Measurements from ENCODE around the gene ZNF428. TPM values are rescaled to one million over a fixed set of nuclear protein-coding genes. Genes with fewer than 3 reads are reported as not detected.
A peak's percentile ranks its signal among the peaks of the same experiment; 100 is the strongest.
"Not testable (repeated sequence)": the region's sequence is repeated elsewhere in the genome, so short reads cannot be mapped to it uniquely, and the experiment has no call there.

ZNF428 gene
- total RNA-seq, 2 experiments from 2014 or later, result 29.9 to 31.5 TPM

- peaks cover 15% of the 10 kb centered on the region for H3K36me3 Mint-ChIP-seq (ENCODE audit: low read depth)
- no peaks in the 10 kb centered on the region for H3K9me3 Mint-ChIP-seq (ENCODE audit: insufficient read depth)
- no peak for DNase-seq
- no peaks in the 10 kb centered on the region for H3K27me3 Mint-ChIP-seq (ENCODE audit: low read depth)
- no peak for ATAC-seq
- POLR2A ChIA-PET, result no interaction called here
- H3K4me1 Mint-ChIP-seq (ENCODE audit: low read depth), result no peaks in the 10 kb centered on the region
- CTCF ChIA-PET, result no interaction called here
- no peak overlapping the region for H3K27ac Mint-ChIP-seq
- no peak overlapping the region for H3K4me3 Mint-ChIP-seq
Observed at GRCh38 chr19:43612374-43612773, 7.1 kb downstream of the ZNF428 start.

GRCh38 chr19:43611788-43612187 is 7.6 kb downstream of the ZNF428 start, which contains the start of gene SRRM5:
TSS of gene SRRM5 (plus strand) at chr19:43612088. CDS start at chr19:43612122, 34 bp downstream.
- POLR2A ChIA-PET, result no interaction called here
- no peak for DNase-seq
- CTCF ChIA-PET, result no interaction called here
- Mint-ChIP-seq H3K27me3 (ENCODE audit: low read depth) (no peaks in the 10 kb centered on the region), H3K9me3 (ENCODE audit: insufficient read depth) (no peaks in the 10 kb centered on the region), H3K27ac (peak within 1 kb of the TSS; percentile 52), H3K4me1 (ENCODE audit: low read depth) (peaks cover 5% of the 10 kb centered on the region), H3K36me3 (ENCODE audit: low read depth) (peaks cover 17% of the 10 kb centered on the region), H3K4me3 (no peak within 1 kb of the TSS)
- ATAC-seq, result no peak

GRCh38 chr19:43610493-43610892 is 8.9 kb downstream of the ZNF428 start:
- Mint-ChIP-seq H3K9me3 (ENCODE audit: insufficient read depth) (no peaks in the 10 kb centered on the region), H3K36me3 (ENCODE audit: low read depth) (peaks cover 17% of the 10 kb centered on the region), H3K27ac (peak overlapping the region; percentile 52), H3K4me3 (no peak overlapping the region), H3K27me3 (ENCODE audit: low read depth) (no peaks in the 10 kb centered on the region), H3K4me1 (ENCODE audit: low read depth) (peaks cover 5% of the 10 kb centered on the region)
- ATAC-seq (no peak), DNase-seq (no peak)
- CTCF ChIA-PET, result no interaction called here
- POLR2A ChIA-PET, result no interaction called here

- DNase-seq (no peak), ATAC-seq (no peak)
- Mint-ChIP-seq H3K36me3 (ENCODE audit: low read depth) (peaks cover 17% of the 10 kb centered on the region), H3K27ac (no peak overlapping the region), H3K27me3 (ENCODE audit: low read depth) (no peaks in the 10 kb centered on the region), H3K4me3 (no peak overlapping the region), H3K9me3 (ENCODE audit: insufficient read depth) (no peaks in the 10 kb centered on the region), H3K4me1 (ENCODE audit: low read depth) (peaks cover 5% of the 10 kb centered on the region)
- ChIA-PET POLR2A (no interaction called here), CTCF (no interaction called here)
Observed at GRCh38 chr19:43609872-43610271, 9.6 kb downstream of the ZNF428 start.

DNA sequence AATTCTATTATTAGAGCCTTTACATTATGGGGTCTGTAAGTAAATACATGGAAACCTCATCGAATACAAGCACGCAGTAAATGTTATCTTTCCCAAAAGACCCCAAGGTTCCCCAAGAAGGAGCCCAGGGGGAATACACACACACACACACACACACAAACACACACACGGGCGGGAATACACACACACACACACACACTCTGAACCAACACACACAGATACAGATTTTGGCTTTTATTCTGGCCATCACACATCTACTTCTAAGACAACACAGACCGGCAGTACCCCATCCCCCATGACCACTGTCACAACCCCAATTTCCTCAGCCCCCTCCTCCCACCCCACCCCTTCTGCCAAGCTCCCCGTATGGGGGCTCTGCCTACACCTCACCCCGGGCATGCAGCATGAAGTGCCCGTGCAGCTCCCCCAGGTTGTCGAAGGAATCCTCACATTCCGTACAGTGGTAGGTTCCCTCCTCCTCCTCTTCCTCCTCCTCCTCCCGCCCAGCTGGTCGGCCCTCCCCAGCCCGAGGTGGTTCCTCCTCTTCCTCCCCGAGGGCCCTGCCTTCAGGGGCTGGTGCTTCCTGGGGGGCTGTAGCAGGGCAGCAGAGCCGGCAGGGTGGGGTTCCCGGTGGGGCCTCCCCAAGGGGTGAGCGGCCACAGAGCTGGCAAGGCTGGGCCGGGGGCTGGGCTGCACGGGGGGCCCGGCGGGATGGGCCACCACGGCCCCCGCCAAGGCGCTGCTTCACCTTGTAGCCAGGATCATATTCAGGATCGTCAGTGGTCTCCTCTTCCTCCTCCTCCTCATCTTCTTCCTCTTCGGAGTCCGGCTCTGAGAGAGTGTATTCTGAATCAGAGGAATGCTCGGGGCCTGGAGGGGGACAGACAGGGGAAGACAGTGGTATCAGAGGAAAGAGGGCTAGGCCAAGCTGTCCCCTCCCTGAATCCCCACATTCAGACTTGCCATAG is 11.9 kb downstream of the ZNF428 start:
- Mint-ChIP-seq H3K4me1 (ENCODE audit: low read depth) (peaks cover 9% of the 10 kb centered on the region), H3K27me3 (ENCODE audit: low read depth) (no peaks in the 10 kb centered on the region), H3K36me3 (ENCODE audit: low read depth) (peaks cover 16% of the 10 kb centered on the region), H3K4me3 (no peak overlapping the region), H3K9me3 (ENCODE audit: insufficient read depth) (no peaks in the 10 kb centered on the region), H3K27ac (peak overlapping the region; percentile 60)
- POLR2A ChIA-PET, result interaction anchor here (2.3 kb wide), 1 partner anchor 10 kb away, joined by 6 read pairs; no protein-coding TSS in a partner anchor
- ATAC-seq, result no peak
- DNase-seq, result no peak
- CTCF ChIA-PET, result interaction anchor here (1.4 to 1.5 kb wide), 2 partner anchors 13 to 159 kb away, joined by 4 read pairs; no protein-coding TSS in a partner anchor

DNA sequence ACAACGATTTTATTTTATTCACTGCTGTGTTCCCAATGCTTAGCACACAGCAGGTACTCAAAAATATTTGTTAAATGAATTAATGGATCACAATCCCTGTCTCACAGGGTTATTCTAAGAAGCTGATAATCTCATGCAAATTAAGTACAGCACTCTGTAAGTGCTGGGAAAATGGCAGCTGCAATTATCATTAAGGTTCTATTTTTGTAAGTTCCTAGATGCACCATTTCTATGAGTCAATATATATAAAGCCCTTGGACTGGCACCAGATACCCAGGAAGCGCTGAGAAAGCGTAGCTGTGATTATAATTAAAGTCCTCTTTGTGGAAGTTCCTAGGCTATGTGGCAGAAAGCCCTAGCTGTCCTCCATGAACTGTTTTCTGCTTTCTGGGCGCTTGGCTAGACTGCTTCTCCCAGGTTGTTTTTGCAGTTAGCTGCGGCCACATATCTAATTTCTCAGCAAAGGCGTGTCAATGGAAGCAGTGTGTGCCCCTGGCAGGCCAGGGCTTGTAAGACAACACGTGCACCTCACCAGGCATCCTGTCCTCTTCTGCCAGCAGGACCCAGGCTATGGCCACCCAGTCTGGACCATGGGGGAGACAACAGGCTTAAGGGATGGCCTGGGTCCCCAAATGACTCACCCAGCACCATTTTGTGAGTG is 12.7 kb downstream of the ZNF428 start:
- H3K9me3 Mint-ChIP-seq (ENCODE audit: insufficient read depth), result no peaks in the 10 kb centered on the region
- ChIA-PET CTCF (interaction anchor here (1.4 to 1.7 kb wide), 4 partner anchors 10 to 160 kb away, joined by 4 to 6 read pairs (median 4); partner anchors contain the start of gene ZNF576), POLR2A (interaction anchor here (2.3 kb wide), 1 partner anchor 9 kb away, joined by 6 read pairs; no protein-coding TSS in a partner anchor)
- H3K27ac Mint-ChIP-seq, result peak overlapping the region; percentile 60
- no peak for DNase-seq
- H3K36me3 Mint-ChIP-seq (ENCODE audit: low read depth), result peaks cover 11% of the 10 kb centered on the region
- peaks cover 9% of the 10 kb centered on the region for H3K4me1 Mint-ChIP-seq (ENCODE audit: low read depth)
- ATAC-seq, result no peak
- no peak overlapping the region for H3K4me3 Mint-ChIP-seq
- no peaks in the 10 kb centered on the region for H3K27me3 Mint-ChIP-seq (ENCODE audit: low read depth)

- CTCF ChIA-PET, result interaction anchor here (1.4 to 1.7 kb wide), 4 partner anchors 9 to 160 kb away, joined by 4 to 6 read pairs (median 4); partner anchors contain the start of gene ZNF576
- Mint-ChIP-seq H3K36me3 (ENCODE audit: low read depth) (peaks cover 15% of the 10 kb centered on the region), H3K27ac (no peak overlapping the region), H3K4me3 (no peak overlapping the region), H3K27me3 (ENCODE audit: low read depth) (no peaks in the 10 kb centered on the region), H3K9me3 (ENCODE audit: insufficient read depth) (no peaks in the 10 kb centered on the region), H3K4me1 (ENCODE audit: low read depth) (peaks cover 9% of the 10 kb centered on the region)
- ATAC-seq (no peak), DNase-seq (no peak)
- POLR2A ChIA-PET, result interaction anchor here (2.3 kb wide), 1 partner anchor 9 kb away, joined by 6 read pairs; no protein-coding TSS in a partner anchor
Observed at GRCh38 chr19:43605875-43606568, 13.4 kb downstream of the ZNF428 start.

GRCh38 chr19:43600326-43600725 is 19.1 kb downstream of the ZNF428 start:
- POLR2A ChIA-PET, result interaction anchor here (0.9 kb wide), 1 partner anchor 25 kb away, joined by 4 read pairs; the partner anchor contains the start of gene XRCC1
- not testable (repeated sequence) for H3K4me3 Mint-ChIP-seq; H3K27ac Mint-ChIP-seq; H3K9me3 Mint-ChIP-seq (ENCODE audit: insufficient read depth); H3K27me3 Mint-ChIP-seq (ENCODE audit: low read depth); ATAC-seq; DNase-seq
- Mint-ChIP-seq H3K36me3 (ENCODE audit: low read depth) (peaks cover 22% of the 10 kb centered on the region), H3K4me1 (ENCODE audit: low read depth) (peaks cover 32% of the 10 kb centered on the region)
- CTCF ChIA-PET, result interaction anchor here (1.5 kb wide), 1 partner anchor 45 kb away, joined by 10 read pairs; no protein-coding TSS in a partner anchor

- Mint-ChIP-seq H3K27ac (no peak overlapping the region), H3K4me1 (ENCODE audit: low read depth) (peaks cover 33% of the 10 kb centered on the region), H3K36me3 (ENCODE audit: low read depth) (peaks cover 22% of the 10 kb centered on the region), H3K27me3 (ENCODE audit: low read depth) (no peaks in the 10 kb centered on the region), H3K4me3 (no peak overlapping the region), H3K9me3 (ENCODE audit: insufficient read depth) (no peaks in the 10 kb centered on the region)
- ChIA-PET POLR2A (interaction anchor here (0.9 kb wide), 1 partner anchor 25 kb away, joined by 4 read pairs; the partner anchor contains the start of gene XRCC1), CTCF (interaction anchor here (1.5 kb wide), 1 partner anchor 45 kb away, joined by 10 read pairs; no protein-coding TSS in a partner anchor)
- DNase-seq, result no peak
- no peak for ATAC-seq
Observed at GRCh38 chr19:43599635-43600295, 19.7 kb downstream of the ZNF428 start.

DNA sequence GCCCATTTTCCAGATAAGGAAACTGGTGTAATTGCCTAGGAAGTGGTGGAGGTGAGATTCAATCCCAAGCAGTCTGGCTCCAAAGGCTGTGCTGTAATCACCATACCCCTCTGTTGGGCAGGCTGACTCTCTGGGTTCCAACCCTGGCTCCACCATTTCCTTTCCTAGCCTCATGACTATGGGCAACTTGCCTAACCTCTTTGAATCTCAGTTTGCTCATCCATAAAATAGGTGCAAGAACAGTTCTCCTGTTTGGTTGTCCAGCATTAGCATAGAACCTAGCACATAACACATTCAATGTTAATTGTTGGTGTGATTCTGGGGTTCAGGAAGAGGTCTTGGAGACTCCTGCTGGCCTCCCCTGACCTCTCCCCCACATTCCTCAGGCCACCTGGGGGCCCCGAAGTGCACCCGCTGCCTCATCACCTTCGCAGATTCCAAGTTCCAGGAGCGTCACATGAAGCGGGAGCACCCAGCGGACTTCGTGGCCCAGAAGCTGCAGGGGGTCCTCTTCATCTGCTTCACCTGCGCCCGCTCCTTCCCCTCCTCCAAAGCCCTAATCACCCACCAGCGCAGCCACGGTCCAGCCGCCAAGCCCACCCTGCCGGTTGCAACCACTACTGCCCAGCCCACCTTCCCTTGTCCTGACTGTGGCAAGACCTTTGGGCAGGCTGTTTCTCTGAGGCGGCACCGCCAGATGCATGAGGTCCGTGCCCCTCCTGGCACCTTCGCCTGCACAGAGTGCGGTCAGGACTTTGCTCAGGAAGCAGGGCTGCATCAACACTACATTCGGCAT is 20.8 kb downstream of the ZNF428 start:
- Mint-ChIP-seq H3K4me1 (ENCODE audit: low read depth) (peaks cover 36% of the 10 kb centered on the region), H3K36me3 (ENCODE audit: low read depth) (peaks cover 25% of the 10 kb centered on the region), H3K27ac (no peak overlapping the region), H3K4me3 (no peak overlapping the region), H3K9me3 (ENCODE audit: insufficient read depth) (no peaks in the 10 kb centered on the region), H3K27me3 (ENCODE audit: low read depth) (no peaks in the 10 kb centered on the region)
- DNase-seq, result no peak
- POLR2A ChIA-PET, result no interaction called here
- CTCF ChIA-PET, result interaction anchor here (5.6 to 6.7 kb wide), 3 partner anchors 15 to 41 kb away, joined by 67 to 239 read pairs (median 88); partner anchors contain the start of genes PINLYP and XRCC1
- no peak for ATAC-seq

Data from activated CD8-positive, alpha-beta T cell treated with anti-CD3 and anti-CD28 coated beads, Interleukin-2, amount 10 ng/mL, durations not matched to agents 7 days and 5 days (primary cell).